Measurements from ENCODE around the gene KRTAP4-8.

DNA sequence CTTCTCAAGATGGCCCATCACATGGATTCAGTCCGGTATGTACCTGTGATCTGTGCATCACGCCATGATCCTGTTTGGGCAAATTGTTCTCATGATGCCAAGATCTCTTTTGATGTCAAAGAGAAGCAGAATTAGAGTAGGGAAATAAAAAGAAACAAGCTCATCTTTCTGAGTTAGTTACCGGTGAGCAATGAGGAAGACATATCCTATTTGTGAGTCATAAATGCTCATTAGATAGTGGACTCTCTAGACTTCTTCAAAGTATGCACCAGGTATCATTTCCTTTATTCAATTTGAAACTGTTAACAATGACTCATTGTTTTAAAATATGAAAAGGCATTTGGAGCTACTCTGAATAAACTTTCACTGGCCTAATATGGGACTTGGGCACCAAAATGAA lies 34.0 kb upstream of the KRTAP4-8 start:
- no peak for TF ChIP-seq POLR2A (IDR thresholded peaks at IDR 0.05)
- TF ChIP-seq, protein P1, sequence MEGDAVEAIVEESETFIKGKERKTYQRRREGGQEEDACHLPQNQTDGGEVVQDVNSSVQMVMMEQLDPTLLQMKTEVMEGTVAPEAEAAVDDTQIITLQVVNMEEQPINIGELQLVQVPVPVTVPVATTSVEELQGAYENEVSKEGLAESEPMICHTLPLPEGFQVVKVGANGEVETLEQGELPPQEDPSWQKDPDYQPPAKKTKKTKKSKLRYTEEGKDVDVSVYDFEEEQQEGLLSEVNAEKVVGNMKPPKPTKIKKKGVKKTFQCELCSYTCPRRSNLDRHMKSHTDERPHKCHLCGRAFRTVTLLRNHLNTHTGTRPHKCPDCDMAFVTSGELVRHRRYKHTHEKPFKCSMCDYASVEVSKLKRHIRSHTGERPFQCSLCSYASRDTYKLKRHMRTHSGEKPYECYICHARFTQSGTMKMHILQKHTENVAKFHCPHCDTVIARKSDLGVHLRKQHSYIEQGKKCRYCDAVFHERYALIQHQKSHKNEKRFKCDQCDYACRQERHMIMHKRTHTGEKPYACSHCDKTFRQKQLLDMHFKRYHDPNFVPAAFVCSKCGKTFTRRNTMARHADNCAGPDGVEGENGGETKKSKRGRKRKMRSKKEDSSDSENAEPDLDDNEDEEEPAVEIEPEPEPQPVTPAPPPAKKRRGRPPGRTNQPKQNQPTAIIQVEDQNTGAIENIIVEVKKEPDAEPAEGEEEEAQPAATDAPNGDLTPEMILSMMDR (IDR thresholded peaks at IDR 0.05) = no peak

Data from adrenal gland (tissue), 5 donors.